Astrocyte (in vitro differentiated cells and primary cell): Measurements from ENCODE around the gene EPS15.

Experiments used
- CTCF ChIP-seq: IDR thresholded peaks from 2 replicates; pipeline ENCODE4 v1.5.1; 2011; ENCODE audit warnings: low read depth, mild to moderate bottlenecking, inconsistent platforms, low read length, moderate library complexity; ENCODE audit not compliant: insufficient read depth
- EZH2 ChIP-seq: IDR thresholded peaks from 2 replicates; pipeline ENCODE4 v1.6.1; 2012; ENCODE audit warnings: mild to moderate bottlenecking, low read length, inconsistent platforms; ENCODE audit not compliant: insufficient read depth

GRCh38 chr1:51331206-51332100 is 187.6 kb downstream of the EPS15 start:
- no peak for TF ChIP-seq CTCF
- no peak for TF ChIP-seq EZH2
